Immature natural killer cell (primary cell): ENCODE results near the gene ZNF446. TPM values are rescaled to one million over a fixed set of nuclear protein-coding genes. Genes with fewer than 3 reads are reported as not detected.
"Not testable (repeated sequence)": the region's sequence is repeated elsewhere in the genome, so short reads cannot be mapped to it uniquely, and the experiment has no call there.

Experiments used
- DNase-seq, 3 donors: peaks; one replicate each; pipeline ENCODE4 v3.0.0; 2022; ENCODE audit warnings: mixed read lengths in 1 of 3
- H3K27ac Mint-ChIP-seq, 6 donors: one replicate each; pipeline ENCODE4 v1.8.0; 2020; ENCODE audit warnings: mixed read lengths in 6 of 6, mild to moderate bottlenecking in 5 of 6, inconsistent platforms in 4 of 6, moderate library complexity in 3 of 6
- H3K27me3 Mint-ChIP-seq, 3 donors: one replicate each; pipeline ENCODE4 v1.8.0; 2020 to 2021; ENCODE audit warnings: low read depth in 3 of 3, mild to moderate bottlenecking in 3 of 3, mixed read lengths in 3 of 3, moderate library complexity in 3 of 3, inconsistent platforms in 1 of 3
- H3K36me3 Mint-ChIP-seq, 3 donors: one replicate each; pipeline ENCODE4 v1.8.0; 2020; ENCODE audit warnings: mixed read lengths in 3 of 3, inconsistent platforms in 2 of 3, mild to moderate bottlenecking in 2 of 3
- H3K4me1 Mint-ChIP-seq, 2 donors: one replicate each; pipeline ENCODE4 v1.8.0; 2020; ENCODE audit warnings: inconsistent platforms in 2 of 2, mild to moderate bottlenecking in 2 of 2, mixed read lengths in 2 of 2, moderate library complexity in 1 of 2
- H3K4me3 Mint-ChIP-seq, 5 donors: one replicate each; pipeline ENCODE4 v1.8.0; 2020; ENCODE audit warnings: mild to moderate bottlenecking in 5 of 5, mixed read lengths in 5 of 5, inconsistent platforms in 3 of 5, moderate library complexity in 3 of 5
- H3K9me3 Mint-ChIP-seq, 6 donors: one replicate each; pipeline ENCODE4 v1.8.0; 2020; ENCODE audit warnings: mild to moderate bottlenecking in 6 of 6, mixed read lengths in 6 of 6, inconsistent platforms in 4 of 6, moderate library complexity in 3 of 6
- polyA plus RNA-seq, 3 donors: library from polyadenylated mRNA; unstranded; fragments of 300-500 nt; fragmentation: Illumina TruSeq; gene quantifications; one replicate each; pipeline ENCODE4 v1.2.3, GENCODE V29; 2021

Gene ZNF446
- polyA plus RNA-seq, 3 donors from 2014 or later: 2.3 to 3.6 (median 2.5) TPM

- Mint-ChIP-seq H3K36me3 (peaks cover 7 to 18% (median 7%) of the 10 kb centered on the region in 3 donors), H3K4me3 (no peak overlapping the region), H3K27ac (no peak overlapping the region), H3K9me3 (peaks cover 0 to 2% (median 0%) of the 10 kb centered on the region in 6 donors), H3K27me3 (peaks cover 4 to 6% (median 5%) of the 10 kb centered on the region in 3 donors), H3K4me1 (peaks cover 18 to 25% of the 10 kb centered on the region in 2 donors)
- DNase-seq: no peak
Measured at GRCh38 chr19:58455306-58455705, 20.8 kb upstream of the ZNF446 start.

- H3K9me3 Mint-ChIP-seq: peaks cover 0 to 2% (median 0%) of the 10 kb centered on the region in 6 donors
- no peak overlapping the region for H3K4me3 Mint-ChIP-seq
- no peak for DNase-seq
- peaks cover 3 to 5% (median 4%) of the 10 kb centered on the region in 3 donors for H3K27me3 Mint-ChIP-seq
- peaks cover 7 to 18% (median 7%) of the 10 kb centered on the region in 3 donors for H3K36me3 Mint-ChIP-seq
- peaks cover 10 to 20% of the 10 kb centered on the region in 2 donors for H3K4me1 Mint-ChIP-seq
- no peak overlapping the region for H3K27ac Mint-ChIP-seq
Measured at GRCh38 chr19:58456111-58456510, 20.0 kb upstream of the ZNF446 start.

DNA sequence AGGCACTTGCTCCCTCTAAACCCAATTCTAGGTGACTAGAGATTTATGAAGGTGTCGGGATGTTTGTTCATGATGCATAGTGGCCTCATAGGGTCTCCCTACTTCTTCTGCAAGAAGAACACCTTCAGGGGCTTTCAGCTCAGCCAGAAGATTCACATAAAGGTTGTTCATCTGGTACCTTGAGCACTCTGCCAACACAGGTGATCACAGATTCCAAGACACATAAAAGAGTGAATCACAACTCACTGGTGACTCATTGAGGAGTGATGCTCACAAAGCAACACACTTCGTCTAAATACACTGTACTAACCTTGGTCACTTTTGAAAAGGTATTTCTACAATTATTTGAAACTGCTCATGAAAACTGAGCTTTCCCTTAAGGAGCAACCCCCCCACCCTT, 16.1 kb upstream of the ZNF446 start:
- H3K36me3 Mint-ChIP-seq: peaks cover 4 to 12% (median 7%) of the 10 kb centered on the region in 3 donors
- H3K4me3 Mint-ChIP-seq: no peak overlapping the region
- no peaks in the 10 kb centered on the region for H3K4me1 Mint-ChIP-seq
- H3K9me3 Mint-ChIP-seq: no peaks in the 10 kb centered on the region
- H3K27ac Mint-ChIP-seq: no peak overlapping the region
- peaks cover 0 to 1% (median 0%) of the 10 kb centered on the region in 3 donors for H3K27me3 Mint-ChIP-seq
- DNase-seq: no peak

- H3K9me3 Mint-ChIP-seq: no peaks in the 10 kb centered on the region
- H3K27me3 Mint-ChIP-seq: peaks cover 0 to 11% (median 3%) of the 10 kb centered on the region in 3 donors
- no peaks in the 10 kb centered on the region for H3K36me3 Mint-ChIP-seq
- H3K4me3 Mint-ChIP-seq: peak overlapping the region; percentile 81 to 87 (median 84)
- no peak for DNase-seq
- H3K27ac Mint-ChIP-seq: peak overlapping the region; percentile 57 to 90 (median 82)
- H3K4me1 Mint-ChIP-seq: peaks cover 23 to 29% of the 10 kb centered on the region in 2 donors
Measured at GRCh38 chr19:58466089-58466759, 9.9 kb upstream of the ZNF446 start.

GRCh38 chr19:58466760-58467589, 9.2 kb upstream of the ZNF446 start, which contains the start of gene ZNF324:
Gene ZNF324, plus strand, starts transcription at chr19:58467080. Its CDS starts 2,106 bp downstream, at chr19:58469186.
- DNase-seq: peak; percentile 96
- Mint-ChIP-seq H3K9me3 (no peaks in the 10 kb centered on the region), H3K27ac (peak within 1 kb of the TSS; percentile 57 to 90 (median 82)), H3K36me3 (no peaks in the 10 kb centered on the region), H3K4me1 (peaks cover 23 to 29% of the 10 kb centered on the region in 2 donors), H3K4me3 (peak within 1 kb of the TSS; percentile 81 to 87 (median 84)), H3K27me3 (peaks cover 0 to 11% (median 3%) of the 10 kb centered on the region in 3 donors)

- Mint-ChIP-seq H3K4me3 (peak overlapping the region; percentile 70 to 87 (median 84)), H3K27me3 (peaks cover 0 to 11% (median 6%) of the 10 kb centered on the region in 3 donors), H3K9me3 (no peaks in the 10 kb centered on the region), H3K27ac (peak overlapping the region; percentile 29 to 87 (median 66)), H3K36me3 (no peaks in the 10 kb centered on the region), H3K4me1 (peaks cover 23 to 29% of the 10 kb centered on the region in 2 donors)
- no peak for DNase-seq
Measured at GRCh38 chr19:58468216-58468839, 7.8 kb upstream of the ZNF446 start.

GRCh38 chr19:58469241-58470013, 6.7 kb upstream of the ZNF446 start:
- H3K27ac Mint-ChIP-seq: peak overlapping the region in 3 of 6 donors; percentile 45 to 87 (median 61)

GRCh38 chr19:58470837-58471543, 5.2 kb upstream of the ZNF446 start:
- not testable (repeated sequence) for DNase-seq, H3K4me3 Mint-ChIP-seq, H3K36me3 Mint-ChIP-seq, H3K27ac Mint-ChIP-seq, H3K9me3 Mint-ChIP-seq
- H3K27me3 Mint-ChIP-seq: peaks cover 0 to 12% (median 10%) of the 10 kb centered on the region in 3 donors
- peaks cover 36 to 47% of the 10 kb centered on the region in 2 donors for H3K4me1 Mint-ChIP-seq

More at GRCh38 chr19:58469241-58470013, 6.7 kb upstream of the ZNF446 start:
- no peaks in the 10 kb centered on the region for H3K36me3 Mint-ChIP-seq
- peak overlapping the region in 4 of 5 donors; percentile 13 to 86 (median 77) for H3K4me3 Mint-ChIP-seq
- peaks cover 25 to 35% of the 10 kb centered on the region in 2 donors for H3K4me1 Mint-ChIP-seq
- H3K9me3 Mint-ChIP-seq: no peaks in the 10 kb centered on the region
- peaks cover 0 to 11% (median 6%) of the 10 kb centered on the region in 3 donors for H3K27me3 Mint-ChIP-seq
- DNase-seq: no peak

GRCh38 chr19:58471736-58472135, 4.4 kb upstream of the ZNF446 start:
- DNase-seq: no peak
- Mint-ChIP-seq H3K36me3 (no peaks in the 10 kb centered on the region), H3K4me3 (no peak overlapping the region), H3K27ac (no peak overlapping the region), H3K9me3 (no peaks in the 10 kb centered on the region), H3K27me3 (peaks cover 0 to 17% (median 10%) of the 10 kb centered on the region in 3 donors), H3K4me1 (peaks cover 35 to 47% of the 10 kb centered on the region in 2 donors)

GRCh38 chr19:58473775-58474174, 2.4 kb upstream of the ZNF446 start:
- DNase-seq: no peak
- peaks cover 2 to 17% (median 9%) of the 10 kb centered on the region in 3 donors for H3K27me3 Mint-ChIP-seq
- peak overlapping the region in 3 of 5 donors; percentile 18 to 97 (median 61) for H3K4me3 Mint-ChIP-seq
- H3K4me1 Mint-ChIP-seq: peaks cover 22 to 37% of the 10 kb centered on the region in 2 donors
- H3K27ac Mint-ChIP-seq: peak overlapping the region in 5 of 6 donors; percentile 62 to 100 (median 83)
- H3K9me3 Mint-ChIP-seq: no peaks in the 10 kb centered on the region
- no peaks in the 10 kb centered on the region for H3K36me3 Mint-ChIP-seq

DNA sequence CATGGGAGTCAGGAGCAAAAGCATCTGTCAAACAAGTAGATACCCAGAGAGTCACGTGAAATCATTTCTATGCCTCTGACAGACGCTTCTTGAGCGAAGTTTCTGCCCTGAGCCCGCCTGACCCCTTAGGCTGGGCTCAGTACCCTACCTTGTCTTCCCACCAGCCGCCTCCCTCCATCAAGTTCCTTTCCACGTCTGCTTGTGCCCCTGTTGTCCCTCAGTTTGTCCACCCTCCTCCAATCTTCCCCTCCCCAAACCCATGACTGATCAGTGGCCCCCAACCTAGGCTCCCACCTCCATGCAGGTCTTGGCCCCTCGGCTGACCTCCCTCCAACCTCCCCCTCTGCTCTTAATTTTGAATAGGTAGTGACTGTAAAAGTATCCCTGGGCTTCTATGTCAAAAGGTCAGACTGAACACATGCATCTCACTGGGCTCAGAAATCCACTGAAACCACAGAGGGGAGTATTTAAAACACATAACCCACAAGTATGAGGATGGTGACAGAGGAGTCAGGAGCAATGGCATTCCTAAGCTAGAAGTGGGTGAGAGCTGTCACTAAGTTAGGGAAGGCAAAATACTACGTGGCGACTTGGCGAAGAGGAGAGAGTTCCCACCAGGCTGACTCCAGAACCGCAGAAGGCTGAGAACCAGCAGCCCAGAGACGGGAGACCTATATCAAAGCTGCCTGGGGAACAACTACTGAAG, 1.7 kb upstream of the ZNF446 start:
- peaks cover 22 to 33% of the 10 kb centered on the region in 2 donors for H3K4me1 Mint-ChIP-seq
- H3K4me3 Mint-ChIP-seq: peak overlapping the region; percentile 35 to 97 (median 53)
- peak overlapping the region; percentile 62 to 100 (median 80) for H3K27ac Mint-ChIP-seq
- H3K9me3 Mint-ChIP-seq: no peaks in the 10 kb centered on the region
- peaks cover 0 to 3% (median 0%) of the 10 kb centered on the region in 3 donors for H3K36me3 Mint-ChIP-seq
- DNase-seq: no peak
- H3K27me3 Mint-ChIP-seq: peaks cover 2 to 14% (median 9%) of the 10 kb centered on the region in 3 donors
